Measurements from ENCODE around the gene MRGPRX4. TPM values are rescaled to one million over a fixed set of nuclear protein-coding genes. Genes with fewer than 3 reads are reported as not detected.

Gene MRGPRX4
- total RNA-seq (2022; extraction: Qiagen RNA extraction), result not detected in 5 replicates

DNA sequence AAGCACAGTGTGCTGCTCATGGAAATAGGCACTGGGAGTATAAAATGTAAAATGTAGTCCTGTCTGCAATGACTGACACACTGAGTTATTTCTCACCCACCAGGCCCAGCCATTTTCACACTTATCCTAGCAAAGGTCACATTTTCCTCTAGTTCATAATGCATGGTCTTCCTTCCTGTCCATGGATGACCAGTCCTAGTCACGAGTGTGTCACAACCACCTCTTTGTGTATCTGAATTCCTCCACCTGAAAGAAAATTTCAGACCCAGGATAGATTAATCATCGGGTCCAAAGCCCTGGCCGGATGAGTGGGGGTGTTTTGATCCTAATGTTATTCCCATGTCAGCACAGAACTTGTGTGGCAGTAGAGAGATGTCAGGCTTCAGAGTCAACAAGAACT is at the start of gene MRGPRX4:
TSS of gene MRGPRX4 (plus strand) at position 172 of the 400 bp plus-strand sequence. CDS start 420 bp downstream, outside the sequence.

DNA sequence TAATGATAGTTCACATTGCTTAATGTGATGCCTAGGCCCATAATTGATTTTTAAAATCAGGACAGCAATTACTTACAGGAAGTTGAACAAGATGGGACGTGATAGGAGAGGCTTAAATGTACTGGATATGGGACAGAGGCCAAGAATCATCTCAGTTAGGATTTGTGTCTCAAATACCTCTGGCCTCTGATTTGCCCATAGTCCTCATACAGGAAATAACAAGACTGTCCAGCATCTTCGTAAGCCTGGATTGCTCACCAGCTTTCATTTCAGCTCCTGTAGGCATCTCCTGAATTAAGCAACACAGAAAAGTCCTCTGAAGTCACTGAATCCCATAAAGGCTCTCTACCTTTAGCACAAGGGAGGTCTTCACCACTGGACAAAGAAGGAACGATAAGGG is 40.3 kb upstream of the MRGPRX4 start, which contains the start of gene MRGPRX3:
TSS of gene MRGPRX3 (plus strand) at position 231 of the 400 bp plus-strand sequence. CDS start 4,632 bp downstream, outside the sequence.

Other genes with a start within 250 kb of the MRGPRX4 start
- gene SERGEF, start 159.8 kb upstream of the MRGPRX4 start, total RNA-seq (2022; extraction: Qiagen RNA extraction), result 14.1 to 18.7 TPM (median 16.1 TPM) in 5 replicates
- gene TPH1, start 126.6 kb upstream of the MRGPRX4 start, total RNA-seq (2022; extraction: Qiagen RNA extraction), result 0.03 to 0.04 TPM (median 0.03 TPM) in 4 of 5 replicates, not detected in the other
- gene SAAL1, start 66.8 kb upstream of the MRGPRX4 start, total RNA-seq (2022; extraction: Qiagen RNA extraction), result 37.5 to 42.2 TPM (median 39.3 TPM) in 5 replicates
- gene MRGPRX3, start 40.3 kb upstream of the MRGPRX4 start, total RNA-seq (2022; extraction: Qiagen RNA extraction), result 0.06 to 0.09 TPM in 2 of 5 replicates, not detected in the others
- gene SAA4, start 64.0 kb downstream of the MRGPRX4 start, total RNA-seq (2022; extraction: Qiagen RNA extraction), result not detected in 5 replicates
- gene SAA2, start 75.8 kb downstream of the MRGPRX4 start, total RNA-seq (2022; extraction: Qiagen RNA extraction), result 0.22 to 0.24 TPM (median 0.22 TPM) in 3 of 5 replicates, not detected in the others
- 0.42 to 1.3 TPM (median 0.66 TPM) in 5 replicates for gene SAA1, start 93.4 kb downstream of the MRGPRX4 start, total RNA-seq (2022; extraction: Qiagen RNA extraction)
- gene HPS5, start 149.3 kb downstream of the MRGPRX4 start, total RNA-seq (2022; extraction: Qiagen RNA extraction), result 11.7 to 17.9 TPM (median 12.2 TPM) in 5 replicates
- gene GTF2H1, start 149.7 kb downstream of the MRGPRX4 start, total RNA-seq (2022; extraction: Qiagen RNA extraction), result 32.5 to 42.3 TPM (median 36.0 TPM) in 5 replicates
- gene LDHA, start 221.7 kb downstream of the MRGPRX4 start, total RNA-seq (2022; extraction: Qiagen RNA extraction), result 2,159 to 3,499 TPM (median 2,474 TPM) in 5 replicates
- gene LDHC, start 239.5 kb downstream of the MRGPRX4 start, total RNA-seq (2022; extraction: Qiagen RNA extraction), result 0.14 to 0.37 TPM (median 0.14 TPM) in 3 of 5 replicates, not detected in the others